Measurements from ENCODE around the gene IFNE. TPM values are rescaled to one million over a fixed set of nuclear protein-coding genes. Genes with fewer than 3 reads are reported as not detected.

The IFNE gene, protein sequence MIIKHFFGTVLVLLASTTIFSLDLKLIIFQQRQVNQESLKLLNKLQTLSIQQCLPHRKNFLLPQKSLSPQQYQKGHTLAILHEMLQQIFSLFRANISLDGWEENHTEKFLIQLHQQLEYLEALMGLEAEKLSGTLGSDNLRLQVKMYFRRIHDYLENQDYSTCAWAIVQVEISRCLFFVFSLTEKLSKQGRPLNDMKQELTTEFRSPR
- not detected for total RNA-seq

GRCh38 chr9:21482213-21482612 lies at the start of gene IFNE:
IFNE (minus strand) TSS chr9:21482313; CDS start chr9:21481694, 619 bp downstream.
- Histone ChIP-seq H3K27me3 (replicated peaks; ENCODE audit: insufficient read depth) (no peaks in the 10 kb centered on the region), H3K36me3 (no peaks in the 10 kb centered on the region), H3K4me3 (no peak within 1 kb of the TSS), H3K4me1 (replicated peaks) (no peaks in the 10 kb centered on the region), H3K9me3 (no peaks in the 10 kb centered on the region), H3K27ac (no peak within 1 kb of the TSS)
- DNase-seq (ENCODE audit: low spot score), result no peak
- WGBS, result 93% methylated on average over 2 of the region's 2 CpGs
- TF ChIP-seq, protein P1, sequence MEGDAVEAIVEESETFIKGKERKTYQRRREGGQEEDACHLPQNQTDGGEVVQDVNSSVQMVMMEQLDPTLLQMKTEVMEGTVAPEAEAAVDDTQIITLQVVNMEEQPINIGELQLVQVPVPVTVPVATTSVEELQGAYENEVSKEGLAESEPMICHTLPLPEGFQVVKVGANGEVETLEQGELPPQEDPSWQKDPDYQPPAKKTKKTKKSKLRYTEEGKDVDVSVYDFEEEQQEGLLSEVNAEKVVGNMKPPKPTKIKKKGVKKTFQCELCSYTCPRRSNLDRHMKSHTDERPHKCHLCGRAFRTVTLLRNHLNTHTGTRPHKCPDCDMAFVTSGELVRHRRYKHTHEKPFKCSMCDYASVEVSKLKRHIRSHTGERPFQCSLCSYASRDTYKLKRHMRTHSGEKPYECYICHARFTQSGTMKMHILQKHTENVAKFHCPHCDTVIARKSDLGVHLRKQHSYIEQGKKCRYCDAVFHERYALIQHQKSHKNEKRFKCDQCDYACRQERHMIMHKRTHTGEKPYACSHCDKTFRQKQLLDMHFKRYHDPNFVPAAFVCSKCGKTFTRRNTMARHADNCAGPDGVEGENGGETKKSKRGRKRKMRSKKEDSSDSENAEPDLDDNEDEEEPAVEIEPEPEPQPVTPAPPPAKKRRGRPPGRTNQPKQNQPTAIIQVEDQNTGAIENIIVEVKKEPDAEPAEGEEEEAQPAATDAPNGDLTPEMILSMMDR (IDR thresholded peaks at IDR 0.05), result no peak
- no peak for TF ChIP-seq POLR2A (IDR thresholded peaks at IDR 0.05)
- no peak for TF ChIP-seq POLR2AphosphoS5 (IDR thresholded peaks at IDR 0.05)
- intact Hi-C loops (cut with DNase I), result no loop called here

DNA sequence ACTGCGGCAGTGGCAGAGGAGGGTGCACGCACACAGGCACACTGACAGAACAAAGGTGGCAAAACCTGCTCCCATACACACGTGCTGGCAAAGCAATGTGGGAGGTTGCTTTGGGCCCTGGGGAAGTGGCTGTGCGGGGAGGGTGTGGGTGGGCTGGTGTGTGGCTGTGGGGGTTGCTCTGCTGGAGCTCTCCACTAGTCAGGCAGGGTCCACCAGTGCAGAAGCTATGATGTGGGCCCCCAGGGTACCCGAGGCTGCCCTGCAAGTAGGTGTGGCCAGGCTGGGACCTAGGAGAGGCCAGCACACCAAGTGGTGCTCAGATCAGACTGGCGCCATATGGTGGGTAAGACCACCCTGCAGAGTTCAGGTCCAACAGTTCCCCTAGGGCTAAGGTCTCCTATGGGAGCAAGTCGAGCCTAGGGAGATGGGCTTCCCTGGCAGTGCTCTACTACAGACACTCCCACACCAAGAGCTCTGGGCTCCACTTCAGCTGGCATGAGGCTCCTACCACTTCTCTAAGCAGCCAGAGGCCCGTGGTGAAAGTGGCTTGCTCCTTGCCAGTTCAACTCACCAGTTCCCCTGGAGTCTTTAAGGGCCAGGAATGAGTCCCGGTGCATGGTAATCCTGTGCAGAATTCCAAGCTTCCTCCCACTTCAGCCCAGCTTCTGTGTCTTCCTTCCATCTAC lies 46.2 kb upstream of the IFNE start:
- WGBS, result 92% methylated on average over 9 of the region's 9 CpGs
- Histone ChIP-seq H3K36me3 (no peaks in the 10 kb centered on the region), H3K27me3 (replicated peaks; ENCODE audit: insufficient read depth) (peaks cover 3% of the 10 kb centered on the region), H3K9me3 (no peaks in the 10 kb centered on the region), H3K4me3 (no peak overlapping the region), H3K27ac (no peak overlapping the region), H3K4me1 (replicated peaks) (no peaks in the 10 kb centered on the region)
- no peak for DNase-seq (ENCODE audit: low spot score)
- TF ChIP-seq POLR2A (IDR thresholded peaks at IDR 0.05) (no peak), POLR2AphosphoS5 (IDR thresholded peaks at IDR 0.05) (no peak)
- TF ChIP-seq, protein P1 (IDR thresholded peaks at IDR 0.05), result no peak
- intact Hi-C loops (cut with DNase I), result no loop called here

- Histone ChIP-seq H3K4me3 (no peak overlapping the region), H3K9me3 (no peaks in the 10 kb centered on the region), H3K4me1 (replicated peaks) (no peaks in the 10 kb centered on the region), H3K27me3 (replicated peaks; ENCODE audit: insufficient read depth) (peaks cover 3% of the 10 kb centered on the region), H3K27ac (no peak overlapping the region), H3K36me3 (no peaks in the 10 kb centered on the region)
- 77% methylated on average over 2 of the region's 2 CpGs for WGBS
- TF ChIP-seq, protein P1 (IDR thresholded peaks at IDR 0.05), result no peak
- no peak for TF ChIP-seq POLR2A (IDR thresholded peaks at IDR 0.05)
- no peak for TF ChIP-seq POLR2AphosphoS5 (IDR thresholded peaks at IDR 0.05)
- DNase-seq (ENCODE audit: low spot score), result no peak
- intact Hi-C loops (cut with DNase I), result no loop called here
Observed at GRCh38 chr9:21527579-21527978, 45.5 kb upstream of the IFNE start.

DNA sequence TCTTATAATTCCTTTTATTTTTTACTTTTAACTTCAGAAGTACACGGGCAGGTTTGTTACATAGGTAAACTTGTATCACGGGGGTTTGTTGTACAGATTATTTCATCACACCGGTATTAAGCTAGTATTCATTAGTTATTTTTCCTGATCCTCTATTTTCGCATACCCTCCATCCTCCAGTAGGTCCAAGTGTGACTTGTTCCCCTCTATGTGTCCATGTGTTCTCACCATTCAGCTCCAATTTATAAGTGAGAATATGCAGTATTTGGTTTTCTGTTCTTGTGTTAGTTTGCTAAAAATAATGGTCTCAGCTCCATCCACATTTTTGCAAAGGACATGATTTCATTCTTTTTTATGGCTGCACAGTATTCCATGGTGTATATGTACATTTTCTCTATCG lies 43.1 kb upstream of the IFNE start:
- H3K4me1 ChIP-seq (replicated peaks), result no peaks in the 10 kb centered on the region
- TF ChIP-seq, protein P1 (IDR thresholded peaks at IDR 0.05), result no peak
- no peak for TF ChIP-seq POLR2AphosphoS5 (IDR thresholded peaks at IDR 0.05)
- no peak for TF ChIP-seq POLR2A (IDR thresholded peaks at IDR 0.05)
- intact Hi-C loops (cut with DNase I), result no loop called here
- no peaks in the 10 kb centered on the region for H3K36me3 ChIP-seq
- H3K27me3 ChIP-seq (replicated peaks; ENCODE audit: insufficient read depth), result peaks cover 3% of the 10 kb centered on the region
- H3K27ac ChIP-seq, result no peak overlapping the region
- no peaks in the 10 kb centered on the region for H3K9me3 ChIP-seq
- WGBS, result 96% methylated on average over 5 of the region's 5 CpGs
- no peak overlapping the region for H3K4me3 ChIP-seq
- no peak for DNase-seq (ENCODE audit: low spot score)
